ENCODE results near the gene MAP4K3. TPM values are rescaled to one million over a fixed set of nuclear protein-coding genes. Genes with fewer than 3 reads are reported as not detected.

Gene MAP4K3
- total and polyA plus RNA-seq, 2 of the 4 experiments (the other 2 are of a cell fraction): 13.2 to 32.6 TPM

GRCh38 chr2:39220136-39220535, 216.9 kb downstream of the MAP4K3 start:
- H4K8ac ChIP-seq (ENCODE audit: low read depth in 2 of 2, low read length in 2 of 2): no peak overlapping the region
- DNase-seq (no peak), ATAC-seq (ENCODE audit: low read depth) (no peak)
- H3K27me3 ChIP-seq (ENCODE audit: control insufficient read depth, insufficient read depth, low read length): no peaks in the 10 kb centered on the region
- no peak overlapping the region for H3K4me3 ChIP-seq (ENCODE audit: insufficient read depth, low read depth, low read length)
- H3K79me1 ChIP-seq (ENCODE audit: low read depth in 1 of 2, low read length in 2 of 2): no peaks in the 10 kb centered on the region
- H2BK15ac ChIP-seq (ENCODE audit: low read depth, low read length): no peak overlapping the region
- no peaks in the 10 kb centered on the region for H3K36me3 ChIP-seq (ENCODE audit: control insufficient read depth, insufficient read depth, low read length)
- no peak overlapping the region for H3K14ac ChIP-seq (replicated peaks; ENCODE audit: low read depth, low read length)
- dilution Hi-C loops (cut with HindIII; ENCODE audit: low sequenced_read_pairs, unreplicated experiment) (loop anchor here (25.0 kb wide), 1 partner anchor 133 kb away; no protein-coding TSS in a partner anchor), in situ Hi-C loops (cut with MboI; ENCODE audit: low sequenced_read_pairs) (loop anchor here (10.0 kb wide), 1 partner anchor 275 kb away; no protein-coding TSS in a partner anchor), intact Hi-C loops (cut with micrococcal nuclease) (no loop called here)
- H4K91ac ChIP-seq (ENCODE audit: insufficient read depth, low read depth, low read length): no peak overlapping the region
- no peak overlapping the region for H2AK5ac ChIP-seq (ENCODE audit: low read depth, low read length)
- ChIA-PET CTCF (no interaction called here), POLR2A (ENCODE audit: unreplicated experiment) (no interaction called here)
- no peak overlapping the region for H4K5ac ChIP-seq (ENCODE audit: low read depth, low read length)
- H2BK5ac ChIP-seq (ENCODE audit: low read depth, low read length, poor library complexity, severe bottlenecking): no peak overlapping the region
- H3K9ac ChIP-seq (ENCODE audit: low read depth, low read length): no peak overlapping the region
- WGBS, 2 experiments (ENCODE audit: extremely low coverage in 2 of 2, insufficient read length in 1 of 2): 60% methylated on average over 1 of the region's 2 CpGs; no CpG with 5 or more reads in 1 of the 2 experiments
- H3K9me1 ChIP-seq (ENCODE audit: insufficient read depth, low read length): no peaks in the 10 kb centered on the region
- H4K20me1 ChIP-seq (ENCODE audit: insufficient read depth, low read length): no peaks in the 10 kb centered on the region
- TF ChIP-seq MAZ (IDR thresholded peaks at IDR 0.05; ENCODE audit: borderline replicate concordance, low read depth, low read length) (no peak), MXI1 (IDR thresholded peaks at IDR 0.05; ENCODE audit: borderline replicate concordance, low read depth, low read length) (no peak), ELK1 (IDR thresholded peaks at IDR 0.05; ENCODE audit: borderline replicate concordance, low read depth, low read length) (no peak), CHD1 (IDR thresholded peaks at IDR 0.05; ENCODE audit: low read depth, low read length) (no peak), POLR2A (IDR thresholded peaks at IDR 0.05; ENCODE audit: low read depth, low read length) (no peak), MAFK (IDR thresholded peaks at IDR 0.05; ENCODE audit: low read depth, low read length) (no peak), SMC3 (IDR thresholded peaks at IDR 0.05; ENCODE audit: low read depth, low read length) (no peak), RAD21 (IDR thresholded peaks at IDR 0.05; ENCODE audit: low read length) (no peak), NFE2L2 (IDR thresholded peaks at IDR 0.05; ENCODE audit: low read depth, low read length) (no peak), FOS (IDR thresholded peaks at IDR 0.05; ENCODE audit: low read depth, low read length) (no peak), RFX5 (IDR thresholded peaks at IDR 0.05; ENCODE audit: low read depth, low read length) (no peak), BHLHE40 (IDR thresholded peaks at IDR 0.05; ENCODE audit: low read depth, low read length) (no peak), RCOR1 (IDR thresholded peaks at IDR 0.05; ENCODE audit: insufficient replicate concordance, low read length) (no peak), USF2 (IDR thresholded peaks at IDR 0.05; ENCODE audit: low read depth, low read length) (no peak), CEBPB (IDR thresholded peaks at IDR 0.05; ENCODE audit: low read depth, low read length) (no peak)
- TF ChIP-seq, protein P1, sequence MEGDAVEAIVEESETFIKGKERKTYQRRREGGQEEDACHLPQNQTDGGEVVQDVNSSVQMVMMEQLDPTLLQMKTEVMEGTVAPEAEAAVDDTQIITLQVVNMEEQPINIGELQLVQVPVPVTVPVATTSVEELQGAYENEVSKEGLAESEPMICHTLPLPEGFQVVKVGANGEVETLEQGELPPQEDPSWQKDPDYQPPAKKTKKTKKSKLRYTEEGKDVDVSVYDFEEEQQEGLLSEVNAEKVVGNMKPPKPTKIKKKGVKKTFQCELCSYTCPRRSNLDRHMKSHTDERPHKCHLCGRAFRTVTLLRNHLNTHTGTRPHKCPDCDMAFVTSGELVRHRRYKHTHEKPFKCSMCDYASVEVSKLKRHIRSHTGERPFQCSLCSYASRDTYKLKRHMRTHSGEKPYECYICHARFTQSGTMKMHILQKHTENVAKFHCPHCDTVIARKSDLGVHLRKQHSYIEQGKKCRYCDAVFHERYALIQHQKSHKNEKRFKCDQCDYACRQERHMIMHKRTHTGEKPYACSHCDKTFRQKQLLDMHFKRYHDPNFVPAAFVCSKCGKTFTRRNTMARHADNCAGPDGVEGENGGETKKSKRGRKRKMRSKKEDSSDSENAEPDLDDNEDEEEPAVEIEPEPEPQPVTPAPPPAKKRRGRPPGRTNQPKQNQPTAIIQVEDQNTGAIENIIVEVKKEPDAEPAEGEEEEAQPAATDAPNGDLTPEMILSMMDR (conservative IDR thresholded peaks at IDR 0.05; ENCODE audit: low read depth, low read length): no peak
- H2AK9ac ChIP-seq (replicated peaks; ENCODE audit: low read depth, low read length, poor library complexity): no peak overlapping the region
- no peak overlapping the region for H3K4me2 ChIP-seq (ENCODE audit: low read depth, low read length)
- H3K27ac ChIP-seq (ENCODE audit: insufficient read depth, low read length): no peak overlapping the region
- H3K23ac ChIP-seq (ENCODE audit: low read depth, low read length): no peak overlapping the region
- H3K4me1 ChIP-seq (ENCODE audit: control insufficient read depth, insufficient read depth, low read length): no peaks in the 10 kb centered on the region
- H3K9me3 ChIP-seq (ENCODE audit: control insufficient read depth, insufficient read depth, low read length): no peaks in the 10 kb centered on the region
- no peak overlapping the region for H2AFZ ChIP-seq (replicated peaks; ENCODE audit: low read length, poor library complexity)
- H3K4ac ChIP-seq (ENCODE audit: low read depth, low read length): no peak overlapping the region
- H3K56ac ChIP-seq (ENCODE audit: extremely low read depth, insufficient read depth, low read length): no peak overlapping the region
- no TSS peak for BruUV-seq (replicated peaks)
- H3K18ac ChIP-seq (ENCODE audit: low read depth, low read length): no peak overlapping the region
- no peak overlapping the region for H2BK20ac ChIP-seq (ENCODE audit: low read depth, low read length)
- H2BK120ac ChIP-seq (ENCODE audit: low read depth, low read length): no peak overlapping the region

All from IMR-90 (cell line).